HepG2 (cell line): ENCODE data around the gene UBE2I. TPM values are rescaled to one million over a fixed set of nuclear protein-coding genes. Genes with fewer than 3 reads are reported as not detected.

Experiments
- FOXC1 ChIP-seq: sonication (generic); formaldehyde crosslinking; IDR thresholded peaks from 2 replicates; pipeline ENCODE4 v1.8.0; 2022; ENCODE audit warnings: mild to moderate bottlenecking, missing genetic modification reagents, borderline replicate concordance
- FOXJ3 ChIP-seq: sonication (generic); formaldehyde crosslinking; IDR thresholded peaks from 2 replicates; pipeline ENCODE4 v1.4.0; 2020; ENCODE audit warnings: missing genetic modification reagents, mild to moderate bottlenecking, borderline replicate concordance
- HOXA5 ChIP-seq: sonication (generic); formaldehyde crosslinking; IDR thresholded peaks from 2 replicates; pipeline ENCODE4 v1.4.0; 2020; ENCODE audit warnings: missing genetic modification reagents
- NR2F2 ChIP-seq: IDR thresholded peaks from 2 replicates; pipeline ENCODE4 v1.6.1; 2012; ENCODE audit warnings: low read depth, inconsistent platforms, borderline replicate concordance
- PHF21A ChIP-seq: sonication (generic); formaldehyde crosslinking; IDR thresholded peaks from 2 replicates; pipeline ENCODE4 v1.5.0; 2020; ENCODE audit warnings: mild to moderate bottlenecking, missing genetic modification reagents
- SOX13 ChIP-seq, 3 experiments: fragments of 450-650 bp in 1 of 3; sonication (generic) in 1 of 3; formaldehyde crosslinking in 1 of 3; IDR thresholded peaks in 2 of 3; conservative IDR thresholded peaks in 1 of 3; 2 replicates each; pipeline versions ENCODE4 v1.5.0 to v1.6.1; 2016 to 2020; ENCODE audit warnings: antibody characterized with exemption in 1 of 3, mild to moderate bottlenecking in 1 of 3, missing compliant biosample characterization in 1 of 3, missing genetic modification reagents in 1 of 3, moderate library complexity in 1 of 3
- TAF1 ChIP-seq: sonication (generic); formaldehyde crosslinking; IDR thresholded peaks from 2 replicates; pipeline ENCODE4 v1.4.0; 2020; ENCODE audit warnings: missing genetic modification reagents
- TEAD2 ChIP-seq: sonication (generic); formaldehyde crosslinking; IDR thresholded peaks from 2 replicates; pipeline ENCODE4 v1.9.0; 2021; ENCODE audit warnings: missing genetic modification reagents
- ZFP36 ChIP-seq: fragments of 150-350 bp; IDR thresholded peaks from 2 replicates; pipeline ENCODE4 v1.6.1; 2018; ENCODE audit warnings: borderline replicate concordance, low read length, low read depth; ENCODE audit not compliant: partially characterized antibody
- ZFP36L1 ChIP-seq: sonication (generic); formaldehyde crosslinking; IDR thresholded peaks from 2 replicates; pipeline ENCODE4 v1.8.0; 2022; ENCODE audit warnings: mild to moderate bottlenecking, missing genetic modification reagents, moderate library complexity
- ZFY ChIP-seq: sonication (generic); formaldehyde crosslinking; IDR thresholded peaks from 2 replicates; pipeline ENCODE4 v1.4.0; 2020; ENCODE audit warnings: missing genetic modification reagents
- ZNF225 ChIP-seq: sonication (generic); formaldehyde crosslinking; IDR thresholded peaks from 2 replicates; pipeline ENCODE4 v1.4.0; 2020; ENCODE audit warnings: mild to moderate bottlenecking, missing genetic modification reagents
- ZNF264 ChIP-seq: sonication (generic); formaldehyde crosslinking; IDR thresholded peaks from 2 replicates; pipeline ENCODE4 v1.4.0; 2020; ENCODE audit warnings: missing genetic modification reagents
- ZNF337 ChIP-seq: sonication (generic); formaldehyde crosslinking; IDR thresholded peaks from 2 replicates; pipeline ENCODE4 v1.5.1; 2020; ENCODE audit warnings: missing genetic modification reagents, low read depth, mild to moderate bottlenecking, borderline replicate concordance
- ZNF720 ChIP-seq: sonication (generic); formaldehyde crosslinking; IDR thresholded peaks from 2 replicates; pipeline ENCODE4 v1.4.0; 2020; ENCODE audit warnings: missing genetic modification reagents
- ZNF724P ChIP-seq: sonication (generic); formaldehyde crosslinking; IDR thresholded peaks from 2 replicates; pipeline ENCODE4 v1.8.0; 2022; ENCODE audit warnings: missing genetic modification reagents, borderline replicate concordance
- ZNF781 ChIP-seq: sonication (generic); formaldehyde crosslinking; IDR thresholded peaks from 2 replicates; pipeline ENCODE4 v1.5.1; 2020; ENCODE audit warnings: borderline replicate concordance, mild to moderate bottlenecking, missing genetic modification reagents; ENCODE audit errors: not compliant biosample characterization
- polyA plus RNA-seq, 8 experiments: library from polyadenylated mRNA; depleted of rRNA in 3 of 8; stranded (reverse) in 7 of 8; unstranded in 1 of 8; fragments of >200 nt; fragmentation: Illumina TruSeq in 4 of 8; extraction: Trizol in 4 of 8; gene quantifications; 2 replicates each; pipeline versions ENCODE4 v1.2.1 to v1.2.3, GENCODE V29; 2011 to 2016; ENCODE audit warnings: low read depth in 4 of 8, missing spikeins in 1 of 8, mixed read lengths in 1 of 8; ENCODE audit not compliant: insufficient read depth in 1 of 8
- total RNA-seq, 5 experiments: library from RNA; depleted of rRNA; stranded (reverse); fragments of >200 nt; fragmentation: Illumina TruSeq; extraction: Trizol; gene quantifications; 2 replicates each; pipeline ENCODE4 v1.2.3, GENCODE V29; 2016; ENCODE audit warnings: low read depth in 1 of 5
- TF ChIP-seq, protein P1 (sequence below): sonication (generic); formaldehyde crosslinking; IDR thresholded peaks from 2 replicates; pipeline ENCODE4 v1.9.0; 2021; ENCODE audit warnings: missing genetic modification reagents, mild to moderate bottlenecking, borderline replicate concordance
- TF ChIP-seq, protein P2 (sequence below): sonication (generic); formaldehyde crosslinking; IDR thresholded peaks from 2 replicates; pipeline ENCODE4 v1.4.0; 2020; ENCODE audit warnings: mild to moderate bottlenecking, low read depth, missing genetic modification reagents
- TF ChIP-seq, protein P3 (sequence below): sonication (generic); formaldehyde crosslinking; IDR thresholded peaks from 2 replicates; pipeline ENCODE4 v1.9.0; 2021; ENCODE audit warnings: missing genetic modification reagents, borderline replicate concordance
- TF ChIP-seq, protein P4 (sequence below): sonication (generic); formaldehyde crosslinking; IDR thresholded peaks from 2 replicates; pipeline ENCODE4 v1.5.0; 2020; ENCODE audit warnings: missing genetic modification reagents

Gene UBE2I
- total and polyA plus RNA-seq, 2 of the 13 experiments (the other 11 are each of a cell fraction or from before 2014, with no cell fraction given) = 75.8 to 98.9 TPM

DNA sequence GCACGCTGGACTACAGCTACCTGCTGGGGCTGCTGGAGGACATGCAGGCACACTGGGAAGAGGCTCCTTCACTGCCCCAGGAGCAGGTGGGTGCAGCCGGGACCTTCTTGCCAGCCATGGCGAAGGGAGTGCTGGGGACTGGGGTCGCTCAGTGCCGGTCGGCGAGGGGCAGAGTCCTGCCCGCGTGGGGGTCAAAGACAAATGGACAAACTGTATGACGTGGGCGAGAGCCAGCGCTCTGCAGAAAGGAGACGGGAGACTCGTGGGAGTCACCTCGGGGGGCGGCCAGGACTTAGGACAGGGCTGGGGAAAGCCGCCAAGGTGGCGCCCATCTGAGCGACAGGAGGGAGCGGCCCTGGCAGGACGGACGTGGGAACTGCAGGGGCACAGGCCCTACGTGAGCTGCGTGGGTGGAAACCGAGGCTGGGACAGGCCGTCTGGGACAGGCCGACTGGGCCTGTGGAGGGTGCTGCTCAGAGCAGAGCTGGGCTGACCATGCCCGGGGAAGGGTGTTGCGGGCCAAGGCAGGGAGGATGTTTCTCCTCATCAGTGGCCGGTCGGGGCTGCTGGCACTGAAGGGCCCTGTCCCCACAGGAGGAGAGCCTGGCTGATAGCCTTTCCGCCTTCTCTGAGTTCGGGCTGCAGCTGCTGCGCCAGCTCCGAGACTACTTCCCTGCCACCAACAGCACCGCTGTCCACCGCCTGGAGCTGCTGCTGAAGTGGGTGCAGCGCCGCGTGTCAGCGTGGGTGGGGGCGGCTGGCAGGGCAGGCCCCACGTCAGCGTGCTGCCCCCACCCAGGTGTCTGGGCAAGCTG lies 34.2 kb downstream of the UBE2I start (continued):
- TF ChIP-seq, protein P1, sequence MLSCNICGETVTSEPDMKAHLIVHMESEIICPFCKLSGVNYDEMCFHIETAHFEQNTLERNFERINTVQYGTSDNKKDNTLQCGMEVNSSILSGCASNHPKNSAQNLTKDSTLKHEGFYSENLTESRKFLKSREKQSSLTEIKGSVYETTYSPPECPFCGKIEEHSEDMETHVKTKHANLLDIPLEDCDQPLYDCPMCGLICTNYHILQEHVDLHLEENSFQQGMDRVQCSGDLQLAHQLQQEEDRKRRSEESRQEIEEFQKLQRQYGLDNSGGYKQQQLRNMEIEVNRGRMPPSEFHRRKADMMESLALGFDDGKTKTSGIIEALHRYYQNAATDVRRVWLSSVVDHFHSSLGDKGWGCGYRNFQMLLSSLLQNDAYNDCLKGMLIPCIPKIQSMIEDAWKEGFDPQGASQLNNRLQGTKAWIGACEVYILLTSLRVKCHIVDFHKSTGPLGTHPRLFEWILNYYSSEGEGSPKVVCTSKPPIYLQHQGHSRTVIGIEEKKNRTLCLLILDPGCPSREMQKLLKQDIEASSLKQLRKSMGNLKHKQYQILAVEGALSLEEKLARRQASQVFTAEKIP = no peak
- TF ChIP-seq ZFP36 (no peak), SOX13 (IDR thresholded peaks at IDR 0.05) (no peak), SOX13 (CRISPR knock-in tag; conservative IDR thresholded peaks at IDR 0.05 in 1 of 2, IDR thresholded peaks at IDR 0.05 in 1 of 2) (no peak), ZFP36L1 (CRISPR knock-in tag) (no peak), ZNF225 (CRISPR knock-in tag) (no peak), ZNF720 (CRISPR knock-in tag) (no peak), ZNF724P (CRISPR knock-in tag) (0 out of 2 replicates have a peak, but pooled peaks have one; percentile 33), ZFY (CRISPR knock-in tag) (peak; percentile 25; the same call in 1 of the 2 replicates), TEAD2 (CRISPR knock-in tag) (no peak), TAF1 (CRISPR knock-in tag) (peak; percentile 60; the same call in 1 of the 2 replicates), FOXC1 (CRISPR knock-in tag) (0 out of 2 replicates have a peak, but pooled peaks have one; percentile 28), FOXJ3 (CRISPR knock-in tag) (no peak), HOXA5 (CRISPR knock-in tag) (no peak), ZNF337 (no peak), ZNF264 (no peak), NR2F2 (no peak), PHF21A (no peak), ZNF781 (CRISPR knock-in tag) (no peak)
- TF ChIP-seq, protein P2, sequence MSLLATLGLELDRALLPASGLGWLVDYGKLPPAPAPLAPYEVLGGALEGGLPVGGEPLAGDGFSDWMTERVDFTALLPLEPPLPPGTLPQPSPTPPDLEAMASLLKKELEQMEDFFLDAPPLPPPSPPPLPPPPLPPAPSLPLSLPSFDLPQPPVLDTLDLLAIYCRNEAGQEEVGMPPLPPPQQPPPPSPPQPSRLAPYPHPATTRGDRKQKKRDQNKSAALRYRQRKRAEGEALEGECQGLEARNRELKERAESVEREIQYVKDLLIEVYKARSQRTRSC (CRISPR knock-in tag) = no peak
- TF ChIP-seq, protein P3, sequence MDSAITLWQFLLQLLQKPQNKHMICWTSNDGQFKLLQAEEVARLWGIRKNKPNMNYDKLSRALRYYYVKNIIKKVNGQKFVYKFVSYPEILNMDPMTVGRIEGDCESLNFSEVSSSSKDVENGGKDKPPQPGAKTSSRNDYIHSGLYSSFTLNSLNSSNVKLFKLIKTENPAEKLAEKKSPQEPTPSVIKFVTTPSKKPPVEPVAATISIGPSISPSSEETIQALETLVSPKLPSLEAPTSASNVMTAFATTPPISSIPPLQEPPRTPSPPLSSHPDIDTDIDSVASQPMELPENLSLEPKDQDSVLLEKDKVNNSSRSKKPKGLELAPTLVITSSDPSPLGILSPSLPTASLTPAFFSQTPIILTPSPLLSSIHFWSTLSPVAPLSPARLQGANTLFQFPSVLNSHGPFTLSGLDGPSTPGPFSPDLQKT (CRISPR knock-in tag) = no peak
- TF ChIP-seq, protein P4, sequence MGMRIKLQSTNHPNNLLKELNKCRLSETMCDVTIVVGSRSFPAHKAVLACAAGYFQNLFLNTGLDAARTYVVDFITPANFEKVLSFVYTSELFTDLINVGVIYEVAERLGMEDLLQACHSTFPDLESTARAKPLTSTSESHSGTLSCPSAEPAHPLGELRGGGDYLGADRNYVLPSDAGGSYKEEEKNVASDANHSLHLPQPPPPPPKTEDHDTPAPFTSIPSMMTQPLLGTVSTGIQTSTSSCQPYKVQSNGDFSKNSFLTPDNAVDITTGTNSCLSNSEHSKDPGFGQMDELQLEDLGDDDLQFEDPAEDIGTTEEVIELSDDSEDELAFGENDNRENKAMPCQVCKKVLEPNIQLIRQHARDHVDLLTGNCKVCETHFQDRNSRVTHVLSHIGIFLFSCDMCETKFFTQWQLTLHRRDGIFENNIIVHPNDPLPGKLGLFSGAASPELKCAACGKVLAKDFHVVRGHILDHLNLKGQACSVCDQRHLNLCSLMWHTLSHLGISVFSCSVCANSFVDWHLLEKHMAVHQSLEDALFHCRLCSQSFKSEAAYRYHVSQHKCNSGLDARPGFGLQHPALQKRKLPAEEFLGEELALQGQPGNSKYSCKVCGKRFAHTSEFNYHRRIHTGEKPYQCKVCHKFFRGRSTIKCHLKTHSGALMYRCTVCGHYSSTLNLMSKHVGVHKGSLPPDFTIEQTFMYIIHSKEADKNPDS (CRISPR knock-in tag) = no peak; the same call in 1 of the 2 replicates
